GM12878 (cell line): ENCODE results near the gene PLCB2. TPM values are rescaled to one million over a fixed set of nuclear protein-coding genes. Genes with fewer than 3 reads are reported as not detected.

Experiments
- ATAC-seq: fragments of 200-7000 bp; cut with Tn5 transposase; 3 replicates; pipeline ENCODE4 v1.9.1; 2020; ENCODE audit warnings: mild to moderate bottlenecking, moderate library complexity
- BruUV-seq: library from RNA; stranded (reverse); fragments of 400-500 nt; replicated peaks from 2 replicates; lab custom pipeline; 2021; lab: Mats Ljungman, UMichigan
- CTCF ChIA-PET: fragments of 300-600 bp; sonication (Branson Sonifier 250); formaldehyde crosslinking; extraction: SDS; loops from one replicate; lab custom pipeline; 2021; ENCODE audit warnings: inconsistent platforms; lab: Yijun Ruan, JAX
- POLR2A ChIA-PET: fragments of 350-600 bp; formaldehyde crosslinking; extraction: SDS; loops from one replicate; lab custom pipeline; 2021; ENCODE audit warnings: inconsistent platforms; lab: Charles Lee
- RAD21 ChIA-PET: fragments of 300-600 bp; sonication (Branson Sonifier 250); formaldehyde crosslinking; loops from one replicate; lab custom pipeline; 2023; ENCODE audit warnings: antibody characterized with exemption; ENCODE audit not compliant: unreplicated experiment; lab: Charles Lee
- SMC1A ChIA-PET: fragments of 300-600 bp; sonication (Branson Sonifier 250); formaldehyde crosslinking; loops from one replicate; lab custom pipeline; 2023; ENCODE audit not compliant: unreplicated experiment, uncharacterized antibody; lab: Charles Lee
- DNase-seq: peaks from one replicate; pipeline ENCODE4 v3.0.0-alpha.2; 2011; ENCODE audit warnings: low read depth, low spot score
- FAIRE-seq: peaks from 3 replicates; lab custom pipeline; 2011; peaks lifted over from hg19 to GRCh38; lab: Jason Lieb, UNC
- H2AFZ ChIP-seq: 2 replicates; pipeline ENCODE4 v1.6.0; 2011; ENCODE audit warnings: low read depth, low read length, control low read depth; ENCODE audit not compliant: control insufficient read depth
- H3K27ac ChIP-seq: 2 replicates; pipeline ENCODE4 v1.5.1; 2011; ENCODE audit warnings: control low read depth; ENCODE audit not compliant: control insufficient read depth, insufficient read depth
- H3K27me3 ChIP-seq, 2 experiments: replicated peaks in 1 of 2; 2 replicates each; pipeline versions ENCODE4 v1.6.0 to v1.6.1; 2011; ENCODE audit warnings: low read length in 1 of 2; ENCODE audit not compliant: control insufficient read depth in 2 of 2, insufficient read depth in 2 of 2
- H3K36me3 ChIP-seq, 2 experiments: 2 replicates each; pipeline ENCODE4 v1.5.1; 2011; ENCODE audit warnings: low read length in 1 of 2; ENCODE audit not compliant: control insufficient read depth in 2 of 2, insufficient read depth in 2 of 2
- H3K4me1 ChIP-seq: 2 replicates; pipeline ENCODE4 v1.6.1; 2011; ENCODE audit warnings: mild to moderate bottlenecking, low read length, moderate library complexity, mixed read lengths; ENCODE audit not compliant: control insufficient read depth, insufficient read depth
- H3K4me2 ChIP-seq: 2 replicates; pipeline ENCODE4 v1.6.0; 2011; ENCODE audit warnings: control low read depth; ENCODE audit not compliant: control insufficient read depth, insufficient read depth
- H3K4me3 ChIP-seq: fragments of 200-600 bp; sonication (generic); 2 replicates; pipeline ENCODE4 v1.5.1; 2016
- H3K79me2 ChIP-seq: 2 replicates; pipeline ENCODE4 v1.6.0; 2011; ENCODE audit warnings: low read length; ENCODE audit not compliant: control insufficient read depth, insufficient read depth
- H3K9ac ChIP-seq: 2 replicates; pipeline ENCODE4 v1.8.0; 2011; ENCODE audit warnings: low read length, control low read depth, mixed read lengths; ENCODE audit not compliant: control insufficient read depth, insufficient read depth
- H3K9me3 ChIP-seq: replicated peaks from 3 replicates; pipeline ENCODE4 v1.5.1; 2011; ENCODE audit warnings: mild to moderate bottlenecking, low read length; ENCODE audit not compliant: control insufficient read depth, insufficient read depth
- H4K20me1 ChIP-seq: 2 replicates; pipeline ENCODE4 v1.6.0; 2011; ENCODE audit not compliant: control insufficient read depth, insufficient read depth
- CEBPB ChIP-seq, 2 experiments: fragments of 150-350 bp in 1 of 2; IDR thresholded peaks; 2 replicates each; pipeline ENCODE4 v1.6.1; 2012 to 2014; ENCODE audit warnings: low read depth in 2 of 2, low read length in 2 of 2, borderline replicate concordance in 1 of 2, inconsistent platforms in 1 of 2
- CHD4 ChIP-seq: fragments of 200-600 bp; sonication (generic); IDR thresholded peaks from 2 replicates; pipeline ENCODE4 v1.6.1; 2016; ENCODE audit warnings: mild to moderate bottlenecking
- ETV6 ChIP-seq, 2 experiments: fragments of 450-650 bp in 1 of 2; IDR thresholded peaks in 1 of 2; conservative IDR thresholded peaks in 1 of 2; 2 replicates each; pipeline ENCODE4 v1.6.1; 2014; ENCODE audit warnings: antibody characterized with exemption in 1 of 2, borderline replicate concordance in 1 of 2, low read depth in 1 of 2, mild to moderate bottlenecking in 1 of 2, moderate library complexity in 1 of 2
- GATAD2B ChIP-seq: fragments of 450-650 bp; conservative IDR thresholded peaks from 2 replicates; pipeline ENCODE4 v1.6.1; 2017; ENCODE audit warnings: low read depth, mild to moderate bottlenecking, moderate library complexity
- HDGF ChIP-seq: fragments of 450-650 bp; IDR thresholded peaks from 2 replicates; pipeline ENCODE4 v1.6.1; 2016; ENCODE audit warnings: antibody characterized with exemption
- MYB ChIP-seq: fragments of 150-350 bp; IDR thresholded peaks from 2 replicates; pipeline ENCODE4 v1.6.1; 2014; ENCODE audit warnings: mild to moderate bottlenecking, low read depth, low read length, borderline replicate concordance
- RUNX3 ChIP-seq: IDR thresholded peaks from 2 replicates; pipeline ENCODE4 v1.6.1; 2012; ENCODE audit warnings: low read length, inconsistent platforms
- SRF ChIP-seq, 2 experiments: IDR thresholded peaks; 2 replicates each; pipeline ENCODE4 v1.6.1; 2011; ENCODE audit warnings: low read depth in 2 of 2, low read length in 2 of 2, mild to moderate bottlenecking in 1 of 2, moderate library complexity in 1 of 2
- WGBS: methylation state at CpG from one replicate; pipeline ENCODE4 v1.1.6; 2016; ENCODE audit warnings: low lambda C conversion rate; ENCODE audit not compliant: insufficient replicate concordance, insufficient coverage; ENCODE audit errors: missing lambda C conversion rate; 5-methylcytosine and 5-hydroxymethylcytosine counted together
- in situ Hi-C: fragments of 300-500 bp; cut with MboI; formaldehyde crosslinking; loops from 9 replicates; pipeline ENCODE4 v1.14.3; 2018; ENCODE audit warnings: mixed read lengths
- intact Hi-C: fragments of 100-400 bp; cut with micrococcal nuclease; formaldehyde crosslinking; loops from one replicate; pipeline ENCODE4 v1.14.2; 2022; ENCODE audit not compliant: unreplicated experiment
- polyA plus RNA-seq, 11 experiments: library from polyadenylated mRNA; depleted of rRNA in 4 of 11; unstranded in 6 of 11; stranded (reverse) in 5 of 11; fragments of >200 nt; fragmentation: Nextera tagmentation in 4 of 11; fragmentation: Illumina TruSeq in 1 of 11; extraction: Ambion mirVana in 4 of 11; extraction: Trizol in 1 of 11; gene quantifications; 1 replicate in 1 of 11; 2 replicates in 10 of 11; pipeline versions ENCODE4 v1.2.1 to v1.2.3, GENCODE V29; 2011 to 2016; ENCODE audit warnings: inconsistent platforms in 2 of 11, missing spikeins in 2 of 11, low read depth in 1 of 11
- total RNA-seq, 4 experiments: library from RNA; depleted of rRNA in 3 of 4; stranded (reverse); fragments of >200 nt in 3 of 4; fragmentation: Illumina TruSeq in 1 of 4; extraction: Trizol in 1 of 4; gene quantifications; 2 replicates each; pipeline versions ENCODE4 v1.2.1 to v1.2.3, GENCODE V29; 2013 to 2021
- TF ChIP-seq, protein P1 (sequence below): fragments of 450-650 bp; conservative IDR thresholded peaks from 2 replicates; pipeline ENCODE4 v1.6.1; 2017; ENCODE audit warnings: mild to moderate bottlenecking, moderate library complexity
- TF ChIP-seq, protein P2 (sequence below): fragments of 450-650 bp; IDR thresholded peaks from 2 replicates; pipeline ENCODE4 v1.6.1; 2017; ENCODE audit warnings: mild to moderate bottlenecking
- TF ChIP-seq, protein P3 (sequence below): fragments of 450-650 bp; IDR thresholded peaks from 2 replicates; pipeline ENCODE4 v1.6.1; 2016; ENCODE audit warnings: mild to moderate bottlenecking
- TF ChIP-seq, protein P4 (sequence below): IDR thresholded peaks from 2 replicates; pipeline ENCODE4 v1.6.1; 2012; ENCODE audit warnings: improper control_type of control experiment, low read depth, low read length; ENCODE audit not compliant: insufficient replicate concordance

PLCB2 gene
- total and polyA plus RNA-seq, 10 of the 15 experiments (the other 5 are each of a cell fraction or from before 2014, with no cell fraction given) = 1.2 to 39.4 (median 10.7) TPM

DNA sequence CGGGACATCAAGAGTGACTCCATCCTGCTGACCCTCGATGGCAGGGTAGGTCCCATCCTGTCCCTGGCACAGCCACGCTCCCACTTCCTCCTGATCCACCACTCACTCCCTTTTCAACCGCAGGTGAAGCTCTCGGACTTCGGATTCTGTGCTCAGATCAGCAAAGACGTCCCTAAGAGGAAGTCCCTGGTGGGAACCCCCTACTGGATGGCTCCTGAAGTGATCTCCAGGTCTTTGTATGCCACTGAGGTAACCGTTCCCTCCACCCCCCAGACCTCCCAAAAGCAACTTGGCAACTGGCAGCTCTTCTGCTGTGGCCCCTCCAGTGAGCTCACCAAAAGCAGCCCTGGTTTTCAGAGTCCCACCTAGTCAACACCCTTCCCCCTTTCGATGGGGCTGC is 34.3 kb downstream of the PLCB2 start:
- Histone ChIP-seq H2AFZ (no peak overlapping the region), H3K4me2 (no peak overlapping the region), H3K9me3 (no peaks in the 10 kb centered on the region), H3K36me3 (no peaks in the 10 kb centered on the region), H3K27ac (no peak overlapping the region), H3K4me1 (peaks cover 6% of the 10 kb centered on the region), H3K4me3 (no peak overlapping the region), H4K20me1 (no peaks in the 10 kb centered on the region), H3K27me3 (0 out of 4 replicates have a peak, but pooled peaks cover 0 to 2% of the 10 kb centered on the region in 2 experiments), H3K79me2 (no peaks in the 10 kb centered on the region), H3K9ac (no peak overlapping the region)
- DNase-seq (no peak), FAIRE-seq (no peak), ATAC-seq (no peak)
- POLR2A ChIA-PET = interaction anchor here (1.0 to 1.5 kb wide), 2 partner anchors 90 to 228 kb away, joined by 3 read pairs; no protein-coding TSS in a partner anchor
- no TSS peak for BruUV-seq
- in situ Hi-C loops = loop anchor here (5.0 to 10.0 kb wide), 4 partner anchors 56 to 489 kb away; partner anchors contain the start of gene FSIP1
- RAD21 ChIA-PET = interaction anchor here (0.6 to 4.5 kb wide), 11 partner anchors 10 to 241 kb away, joined by 3 to 79 read pairs (median 4); partner anchors contain the start of genes BMF and SRP14
- SMC1A ChIA-PET = interaction anchor here (0.8 to 6.4 kb wide), 18 partner anchors 9 to 385 kb away, joined by 3 to 98 read pairs (median 5); partner anchors contain the start of genes PLCB2 and SRP14
- CTCF ChIA-PET = interaction anchor here (0.7 to 11.7 kb wide), 33 partner anchors 15 to 632 kb away, joined by 3 to 296 read pairs (median 7); partner anchors contain the start of genes BUB1B, CCDC9B, FSIP1 and PAK6
- intact Hi-C loops = loop anchor here (10.0 kb wide), 2 partner anchors 169 to 389 kb away; partner anchors contain the start of gene BMF
- 51% methylated on average over 9 of the region's 9 CpGs for WGBS
- no peak for TF ChIP-seq SRF (IDR thresholded peaks at IDR 0.05; ENCODE audit: low read depth in 2 of 2, low read length in 2 of 2)
- TF ChIP-seq, protein P1, sequence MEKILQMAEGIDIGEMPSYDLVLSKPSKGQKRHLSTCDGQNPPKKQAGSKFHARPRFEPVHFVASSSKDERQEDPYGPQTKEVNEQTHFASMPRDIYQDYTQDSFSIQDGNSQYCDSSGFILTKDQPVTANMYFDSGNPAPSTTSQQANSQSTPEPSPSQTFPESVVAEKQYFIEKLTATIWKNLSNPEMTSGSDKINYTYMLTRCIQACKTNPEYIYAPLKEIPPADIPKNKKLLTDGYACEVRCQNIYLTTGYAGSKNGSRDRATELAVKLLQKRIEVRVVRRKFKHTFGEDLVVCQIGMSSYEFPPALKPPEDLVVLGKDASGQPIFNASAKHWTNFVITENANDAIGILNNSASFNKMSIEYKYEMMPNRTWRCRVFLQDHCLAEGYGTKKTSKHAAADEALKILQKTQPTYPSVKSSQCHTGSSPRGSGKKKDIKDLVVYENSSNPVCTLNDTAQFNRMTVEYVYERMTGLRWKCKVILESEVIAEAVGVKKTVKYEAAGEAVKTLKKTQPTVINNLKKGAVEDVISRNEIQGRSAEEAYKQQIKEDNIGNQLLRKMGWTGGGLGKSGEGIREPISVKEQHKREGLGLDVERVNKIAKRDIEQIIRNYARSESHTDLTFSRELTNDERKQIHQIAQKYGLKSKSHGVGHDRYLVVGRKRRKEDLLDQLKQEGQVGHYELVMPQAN = no peak
- TF ChIP-seq, protein P2, sequence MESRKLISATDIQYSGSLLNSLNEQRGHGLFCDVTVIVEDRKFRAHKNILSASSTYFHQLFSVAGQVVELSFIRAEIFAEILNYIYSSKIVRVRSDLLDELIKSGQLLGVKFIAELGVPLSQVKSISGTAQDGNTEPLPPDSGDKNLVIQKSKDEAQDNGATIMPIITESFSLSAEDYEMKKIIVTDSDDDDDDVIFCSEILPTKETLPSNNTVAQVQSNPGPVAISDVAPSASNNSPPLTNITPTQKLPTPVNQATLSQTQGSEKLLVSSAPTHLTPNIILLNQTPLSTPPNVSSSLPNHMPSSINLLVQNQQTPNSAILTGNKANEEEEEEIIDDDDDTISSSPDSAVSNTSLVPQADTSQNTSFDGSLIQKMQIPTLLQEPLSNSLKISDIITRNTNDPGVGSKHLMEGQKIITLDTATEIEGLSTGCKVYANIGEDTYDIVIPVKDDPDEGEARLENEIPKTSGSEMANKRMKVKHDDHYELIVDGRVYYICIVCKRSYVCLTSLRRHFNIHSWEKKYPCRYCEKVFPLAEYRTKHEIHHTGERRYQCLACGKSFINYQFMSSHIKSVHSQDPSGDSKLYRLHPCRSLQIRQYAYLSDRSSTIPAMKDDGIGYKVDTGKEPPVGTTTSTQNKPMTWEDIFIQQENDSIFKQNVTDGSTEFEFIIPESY = no peak
- TF ChIP-seq CHD4 = no peak
- no peak for TF ChIP-seq HDGF
- TF ChIP-seq, protein P3, sequence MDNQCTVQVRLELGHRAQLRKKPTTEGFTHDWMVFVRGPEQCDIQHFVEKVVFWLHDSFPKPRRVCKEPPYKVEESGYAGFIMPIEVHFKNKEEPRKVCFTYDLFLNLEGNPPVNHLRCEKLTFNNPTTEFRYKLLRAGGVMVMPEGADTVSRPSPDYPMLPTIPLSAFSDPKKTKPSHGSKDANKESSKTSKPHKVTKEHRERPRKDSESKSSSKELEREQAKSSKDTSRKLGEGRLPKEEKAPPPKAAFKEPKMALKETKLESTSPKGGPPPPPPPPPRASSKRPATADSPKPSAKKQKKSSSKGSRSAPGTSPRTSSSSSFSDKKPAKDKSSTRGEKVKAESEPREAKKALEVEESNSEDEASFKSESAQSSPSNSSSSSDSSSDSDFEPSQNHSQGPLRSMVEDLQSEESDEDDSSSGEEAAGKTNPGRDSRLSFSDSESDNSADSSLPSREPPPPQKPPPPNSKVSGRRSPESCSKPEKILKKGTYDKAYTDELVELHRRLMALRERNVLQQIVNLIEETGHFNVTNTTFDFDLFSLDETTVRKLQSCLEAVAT = no peak
- TF ChIP-seq MYB = no peak
- TF ChIP-seq, protein P4, sequence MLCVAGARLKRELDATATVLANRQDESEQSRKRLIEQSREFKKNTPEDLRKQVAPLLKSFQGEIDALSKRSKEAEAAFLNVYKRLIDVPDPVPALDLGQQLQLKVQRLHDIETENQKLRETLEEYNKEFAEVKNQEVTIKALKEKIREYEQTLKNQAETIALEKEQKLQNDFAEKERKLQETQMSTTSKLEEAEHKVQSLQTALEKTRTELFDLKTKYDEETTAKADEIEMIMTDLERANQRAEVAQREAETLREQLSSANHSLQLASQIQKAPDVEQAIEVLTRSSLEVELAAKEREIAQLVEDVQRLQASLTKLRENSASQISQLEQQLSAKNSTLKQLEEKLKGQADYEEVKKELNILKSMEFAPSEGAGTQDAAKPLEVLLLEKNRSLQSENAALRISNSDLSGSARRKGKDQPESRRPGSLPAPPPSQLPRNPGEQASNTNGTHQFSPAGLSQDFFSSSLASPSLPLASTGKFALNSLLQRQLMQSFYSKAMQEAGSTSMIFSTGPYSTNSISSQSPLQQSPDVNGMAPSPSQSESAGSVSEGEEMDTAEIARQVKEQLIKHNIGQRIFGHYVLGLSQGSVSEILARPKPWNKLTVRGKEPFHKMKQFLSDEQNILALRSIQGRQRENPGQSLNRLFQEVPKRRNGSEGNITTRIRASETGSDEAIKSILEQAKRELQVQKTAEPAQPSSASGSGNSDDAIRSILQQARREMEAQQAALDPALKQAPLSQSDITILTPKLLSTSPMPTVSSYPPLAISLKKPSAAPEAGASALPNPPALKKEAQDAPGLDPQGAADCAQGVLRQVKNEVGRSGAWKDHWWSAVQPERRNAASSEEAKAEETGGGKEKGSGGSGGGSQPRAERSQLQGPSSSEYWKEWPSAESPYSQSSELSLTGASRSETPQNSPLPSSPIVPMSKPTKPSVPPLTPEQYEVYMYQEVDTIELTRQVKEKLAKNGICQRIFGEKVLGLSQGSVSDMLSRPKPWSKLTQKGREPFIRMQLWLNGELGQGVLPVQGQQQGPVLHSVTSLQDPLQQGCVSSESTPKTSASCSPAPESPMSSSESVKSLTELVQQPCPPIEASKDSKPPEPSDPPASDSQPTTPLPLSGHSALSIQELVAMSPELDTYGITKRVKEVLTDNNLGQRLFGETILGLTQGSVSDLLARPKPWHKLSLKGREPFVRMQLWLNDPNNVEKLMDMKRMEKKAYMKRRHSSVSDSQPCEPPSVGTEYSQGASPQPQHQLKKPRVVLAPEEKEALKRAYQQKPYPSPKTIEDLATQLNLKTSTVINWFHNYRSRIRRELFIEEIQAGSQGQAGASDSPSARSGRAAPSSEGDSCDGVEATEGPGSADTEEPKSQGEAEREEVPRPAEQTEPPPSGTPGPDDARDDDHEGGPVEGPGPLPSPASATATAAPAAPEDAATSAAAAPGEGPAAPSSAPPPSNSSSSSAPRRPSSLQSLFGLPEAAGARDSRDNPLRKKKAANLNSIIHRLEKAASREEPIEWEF = no peak
- no peak for TF ChIP-seq RUNX3
- TF ChIP-seq ETV6 (conservative IDR thresholded peaks at IDR 0.05 in 1 of 2, IDR thresholded peaks at IDR 0.05 in 1 of 2; ENCODE audit: borderline replicate concordance in 1 of 2, low read depth in 1 of 2) = no peak
- no peak for TF ChIP-seq GATAD2B
- no peak for TF ChIP-seq CEBPB (IDR thresholded peaks at IDR 0.05; ENCODE audit: borderline replicate concordance in 1 of 2, low read depth in 2 of 2, low read length in 2 of 2)
